HEK293 (cell line): ENCODE measurements around the gene PDIA6.

Experiments
- CTCF ChIA-PET: fragments of 350-600 bp; formaldehyde crosslinking; extraction: SDS; loops from one replicate; lab custom pipeline; 2021; ENCODE audit warnings: antibody characterized with exemption; lab: Yijun Ruan, JAX
- POLR2A ChIA-PET: fragments of 300-600 bp; formaldehyde crosslinking; extraction: SDS; loops from one replicate; lab custom pipeline; 2020; ENCODE audit warnings: antibody characterized with exemption, inconsistent platforms; lab: Yijun Ruan, JAX
- H3K27ac ChIP-seq: fragments of 200-500 bp; sonication (Bioruptor generic); 2 replicates; pipeline ENCODE4 v1.5.1; 2014; ENCODE audit warnings: low read depth, low read length, control low read depth, inconsistent platforms; ENCODE audit errors: extremely low read depth
- H3K36me3 ChIP-seq, 2 experiments: fragments of 200-500 bp in 1 of 2; sonication (Bioruptor generic) in 1 of 2; 1 replicate in 1 of 2; 2 replicates in 1 of 2; pipeline ENCODE4 v1.5.1; 2014 to 2017; ENCODE audit warnings: inconsistent platforms in 2 of 2, low read length in 2 of 2; ENCODE audit not compliant: control insufficient read depth in 2 of 2, insufficient read depth in 1 of 2
- H3K4me1 ChIP-seq: fragments of 200-500 bp; sonication (Bioruptor generic); 2 replicates; pipeline ENCODE4 v1.5.1; 2014; ENCODE audit warnings: mild to moderate bottlenecking, low read length, inconsistent platforms; ENCODE audit not compliant: control insufficient read depth, insufficient read depth
- H3K4me3 ChIP-seq: 2 replicates; pipeline ENCODE4 v1.5.1; 2011; ENCODE audit warnings: low read depth, mild to moderate bottlenecking, control low read depth, low read length, moderate library complexity
- H3K9me3 ChIP-seq: fragments of 200-500 bp; sonication (Bioruptor generic); 2 replicates; pipeline ENCODE4 v1.5.1; 2014; ENCODE audit warnings: low read depth, low read length, inconsistent platforms; ENCODE audit not compliant: control insufficient read depth, insufficient read depth
- CTCF ChIP-seq: fragments of 450-650 bp; formaldehyde crosslinking; IDR thresholded peaks from 2 replicates; pipeline ENCODE4 v1.5.1; 2016; ENCODE audit warnings: missing biosample characterization, missing genetic modification characterization
- EGR2 ChIP-seq: fragments of 450-650 bp; formaldehyde crosslinking; IDR thresholded peaks from 2 replicates; pipeline ENCODE4 v1.5.1; 2016; ENCODE audit warnings: low read depth, missing biosample characterization, missing genetic modification characterization
- HOXA7 ChIP-seq: sonication (generic); formaldehyde crosslinking; IDR thresholded peaks from 2 replicates; pipeline ENCODE4 v1.8.1; 2022; ENCODE audit warnings: missing genetic modification reagents, borderline replicate concordance
- MZF1 ChIP-seq: fragments of 450-650 bp; formaldehyde crosslinking; IDR thresholded peaks from 2 replicates; pipeline ENCODE4 v1.5.1; 2017; ENCODE audit warnings: missing biosample characterization, missing genetic modification characterization, borderline replicate concordance
- OSR2 ChIP-seq: fragments of 450-650 bp; formaldehyde crosslinking; IDR thresholded peaks from 2 replicates; pipeline ENCODE4 v1.5.1; 2016; ENCODE audit warnings: missing biosample characterization, missing genetic modification characterization
- PATZ1 ChIP-seq: fragments of 450-650 bp; formaldehyde crosslinking; IDR thresholded peaks from 2 replicates; pipeline ENCODE4 v1.5.1; 2016; ENCODE audit warnings: missing biosample characterization, missing genetic modification characterization
- SALL2 ChIP-seq: fragments of 450-650 bp; formaldehyde crosslinking; IDR thresholded peaks from 2 replicates; pipeline ENCODE4 v1.5.0; 2017; ENCODE audit warnings: missing biosample characterization, mild to moderate bottlenecking, missing genetic modification characterization, borderline replicate concordance
- ZEB2 ChIP-seq: fragments of 450-650 bp; formaldehyde crosslinking; IDR thresholded peaks from 2 replicates; pipeline ENCODE4 v1.5.1; 2016; ENCODE audit warnings: missing biosample characterization, missing genetic modification characterization
- ZFHX2 ChIP-seq: fragments of 450-650 bp; formaldehyde crosslinking; conservative IDR thresholded peaks from 2 replicates; pipeline ENCODE4 v1.5.1; 2016; ENCODE audit warnings: missing biosample characterization, missing genetic modification characterization
- ZNF132 ChIP-seq: fragments of 450-650 bp; formaldehyde crosslinking; IDR thresholded peaks from 2 replicates; pipeline ENCODE4 v1.5.1; 2017; ENCODE audit warnings: missing biosample characterization, missing genetic modification characterization, borderline replicate concordance
- ZNF19 ChIP-seq: fragments of 450-650 bp; formaldehyde crosslinking; IDR thresholded peaks from 2 replicates; pipeline ENCODE4; 2016; ENCODE audit warnings: missing biosample characterization, missing genetic modification characterization, low read depth
- ZNF214 ChIP-seq: fragments of 450-650 bp; formaldehyde crosslinking; IDR thresholded peaks from 2 replicates; pipeline ENCODE4 v1.5.1; 2017; ENCODE audit warnings: missing biosample characterization, mild to moderate bottlenecking, missing genetic modification characterization, borderline replicate concordance
- ZNF280C ChIP-seq: fragments of 450-650 bp; formaldehyde crosslinking; IDR thresholded peaks from 2 replicates; pipeline ENCODE4 v1.5.1; 2016; ENCODE audit warnings: missing biosample characterization, missing genetic modification characterization
- ZNF366 ChIP-seq: fragments of 450-650 bp; formaldehyde crosslinking; conservative IDR thresholded peaks from 2 replicates; pipeline ENCODE4 v1.5.1; 2016; ENCODE audit warnings: missing biosample characterization, missing genetic modification characterization
- ZNF37A ChIP-seq: fragments of 450-650 bp; IDR thresholded peaks from 2 replicates; pipeline ENCODE4 v1.5.1; 2018; ENCODE audit warnings: missing biosample characterization, missing genetic modification characterization
- ZNF488 ChIP-seq: fragments of 450-650 bp; formaldehyde crosslinking; IDR thresholded peaks from 2 replicates; pipeline ENCODE4 v1.5.1; 2016; ENCODE audit warnings: missing biosample characterization, missing genetic modification characterization
- ZNF510 ChIP-seq: fragments of 450-650 bp; formaldehyde crosslinking; IDR thresholded peaks from 2 replicates; pipeline ENCODE4 v1.5.1; 2018; ENCODE audit warnings: mild to moderate bottlenecking, missing genetic modification characterization, missing biosample characterization; ENCODE audit not compliant: insufficient replicate concordance
- ZNF513 ChIP-seq: fragments of 450-650 bp; IDR thresholded peaks from 2 replicates; pipeline ENCODE4 v1.5.1; 2018; ENCODE audit warnings: missing biosample characterization, missing genetic modification characterization
- ZNF548 ChIP-seq: fragments of 450-650 bp; formaldehyde crosslinking; IDR thresholded peaks from 2 replicates; pipeline ENCODE4 v1.5.1; 2016; ENCODE audit warnings: missing biosample characterization, missing genetic modification characterization
- ZNF561 ChIP-seq: fragments of 450-650 bp; IDR thresholded peaks from 2 replicates; pipeline ENCODE4 v1.5.1; 2018; ENCODE audit warnings: missing biosample characterization, missing genetic modification characterization, borderline replicate concordance
- ZNF660 ChIP-seq: fragments of 450-650 bp; IDR thresholded peaks from 2 replicates; pipeline ENCODE4 v1.5.1; 2018; ENCODE audit warnings: missing biosample characterization, mild to moderate bottlenecking, missing genetic modification characterization
- ZNF670 ChIP-seq: fragments of 450-650 bp; formaldehyde crosslinking; IDR thresholded peaks from 2 replicates; pipeline ENCODE4 v1.5.1; 2016; ENCODE audit warnings: missing biosample characterization, missing genetic modification characterization, low read depth
- ZSCAN16 ChIP-seq: fragments of 450-650 bp; formaldehyde crosslinking; IDR thresholded peaks from 2 replicates; pipeline ENCODE4 v1.5.1; 2016; ENCODE audit warnings: missing biosample characterization, missing genetic modification characterization
- TF ChIP-seq, protein P1 (sequence below): fragments of 450-650 bp; formaldehyde crosslinking; IDR thresholded peaks from 2 replicates; pipeline ENCODE4 v1.5.1; 2016; ENCODE audit warnings: missing biosample characterization, missing genetic modification characterization

Gene PDIA6

DNA sequence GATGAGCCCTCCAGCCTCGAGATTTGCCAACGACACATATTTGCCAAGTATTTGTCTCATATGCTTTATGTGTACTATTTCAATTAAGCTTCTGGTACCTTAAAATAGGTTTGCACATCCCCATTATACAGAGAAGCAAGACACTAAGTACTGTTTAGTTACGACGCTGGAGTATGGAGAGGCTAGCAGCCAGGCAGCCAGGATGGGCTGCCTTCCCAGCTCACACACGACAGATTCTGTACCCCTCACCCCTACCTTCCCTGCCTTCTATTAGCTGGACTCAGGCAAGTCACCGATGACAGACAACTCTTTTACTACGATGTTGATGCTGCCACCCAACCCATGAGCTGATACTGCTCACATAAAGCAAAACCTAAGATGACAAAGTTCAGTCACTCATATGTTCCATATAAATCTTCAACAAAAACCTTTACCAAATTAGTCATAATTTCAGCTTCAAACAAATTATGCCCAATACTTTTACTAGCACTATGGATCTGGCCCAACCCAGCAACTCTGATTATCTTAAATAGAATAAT is 17.0 kb downstream of the PDIA6 start:
- no peaks in the 10 kb centered on the region for H3K9me3 ChIP-seq
- H3K4me1 ChIP-seq = no peaks in the 10 kb centered on the region
- H3K4me3 ChIP-seq = no peak overlapping the region
- no peak overlapping the region for H3K27ac ChIP-seq
- CTCF ChIA-PET = no interaction called here
- POLR2A ChIA-PET = no interaction called here
- H3K36me3 ChIP-seq = peaks cover 35 to 86% of the 10 kb centered on the region in 2 experiments
- TF ChIP-seq PATZ1 (tag by site-specific recombination) (no peak), ZNF561 (tag by site-specific recombination) (no peak), ZNF513 (tag by site-specific recombination) (peak; percentile 58), ZNF37A (no peak), ZNF548 (tag by site-specific recombination) (no peak)

GRCh38 chr2:10794876-10795275 is 17.7 kb downstream of the PDIA6 start:
- H3K4me3 ChIP-seq = no peak overlapping the region

DNA sequence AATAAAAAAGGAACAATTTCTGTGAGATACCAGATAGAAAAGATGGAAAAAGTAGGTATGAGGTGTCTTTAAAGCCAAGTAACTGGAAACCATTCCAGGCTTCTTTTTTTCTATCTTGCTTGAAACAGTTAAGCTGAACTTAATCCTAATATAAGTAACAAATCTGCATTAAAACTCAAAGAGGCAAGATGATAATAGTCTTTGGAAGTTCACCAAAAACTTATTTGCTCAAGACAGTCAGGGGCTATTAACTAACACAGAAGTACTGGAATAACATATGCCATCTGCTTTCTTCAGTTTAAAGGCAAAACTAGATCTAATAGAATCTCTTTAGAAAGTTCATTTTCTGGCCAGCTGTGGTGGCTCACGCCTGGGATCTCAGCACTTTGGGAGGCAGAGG is 18.8 kb downstream of the PDIA6 start:
- Histone ChIP-seq H3K9me3 (no peaks in the 10 kb centered on the region), H3K4me1 (no peaks in the 10 kb centered on the region), H3K4me3 (no peak overlapping the region)
- TF ChIP-seq ZEB2 (tag by site-specific recombination) (no peak), OSR2 (no peak), SALL2 (tag by site-specific recombination) (no peak), ZSCAN16 (tag by site-specific recombination) (no peak), ZNF280C (no peak), ZFHX2 (tag by site-specific recombination) (no peak), ZNF132 (no peak), ZNF19 (no peak), CTCF (tag by site-specific recombination) (no peak), ZNF660 (tag by site-specific recombination) (no peak)
- TF ChIP-seq, all 188 proteins: peak for 0
- POLR2A ChIA-PET = no interaction called here
- Histone ChIP-seq H3K36me3 (peaks cover 43 to 87% of the 10 kb centered on the region in 2 experiments), H3K27ac (no peak overlapping the region)
- CTCF ChIA-PET = interaction anchor here (1.1 to 3.2 kb wide), 3 partner anchors 9 to 38 kb away, joined by 3 to 16 read pairs (median 3); no protein-coding TSS in a partner anchor

More at GRCh38 chr2:10794876-10795275, 17.7 kb downstream of the PDIA6 start:
- POLR2A ChIA-PET = no interaction called here
- Histone ChIP-seq H3K4me1 (no peaks in the 10 kb centered on the region), H3K9me3 (no peaks in the 10 kb centered on the region), H3K27ac (no peak overlapping the region), H3K36me3 (peaks cover 36 to 87% of the 10 kb centered on the region in 2 experiments)
- CTCF ChIA-PET = interaction anchor here (3.2 kb wide), 1 partner anchor 37 kb away, joined by 16 read pairs; no protein-coding TSS in a partner anchor
- TF ChIP-seq ZNF214 (no peak), ZNF670 (tag by site-specific recombination) (no peak), EGR2 (tag by site-specific recombination) (no peak), ZNF366 (tag by site-specific recombination) (no peak), ZNF510 (tag by site-specific recombination) (no peak), MZF1 (tag by site-specific recombination) (no peak), HOXA7 (CRISPR knock-in tag) (no peak), ZNF19 (no peak), ZNF488 (no peak)
- TF ChIP-seq, protein P1, sequence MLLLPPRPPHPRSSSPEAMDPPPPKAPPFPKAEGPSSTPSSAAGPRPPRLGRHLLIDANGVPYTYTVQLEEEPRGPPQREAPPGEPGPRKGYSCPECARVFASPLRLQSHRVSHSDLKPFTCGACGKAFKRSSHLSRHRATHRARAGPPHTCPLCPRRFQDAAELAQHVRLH = no peak
